GM20000 (cell line): ENCODE results near the gene C1QL1.

Experiments used
- DNase-seq: peaks from one replicate; pipeline ENCODE4 v3.0.0; 2012; ENCODE audit warnings: low spot score
- CTCF ChIP-seq: IDR thresholded peaks from 2 replicates; pipeline ENCODE4 v1.5.1; 2012; ENCODE audit warnings: mild to moderate bottlenecking, control low read depth; ENCODE audit errors: extremely low read depth, missing control alignments

C1QL1 gene

GRCh38 chr17:45008216-45008615 lies 40.1 kb upstream of the C1QL1 start:
- DNase-seq, result no peak
- no peak for TF ChIP-seq CTCF

- DNase-seq, result no peak
- no peak for TF ChIP-seq CTCF
Measured at GRCh38 chr17:45006927-45007461, 38.9 kb upstream of the C1QL1 start.

GRCh38 chr17:45005700-45006099 lies 37.6 kb upstream of the C1QL1 start:
- DNase-seq, result no peak
- no peak for TF ChIP-seq CTCF

- TF ChIP-seq CTCF, result no peak
- no peak for DNase-seq
Measured at GRCh38 chr17:45004388-45004787, 36.3 kb upstream of the C1QL1 start.

- no peak for DNase-seq
- no peak for TF ChIP-seq CTCF
Measured at GRCh38 chr17:45003877-45004276, 35.8 kb upstream of the C1QL1 start.

GRCh38 chr17:45001310-45001709 lies 33.2 kb upstream of the C1QL1 start:
- TF ChIP-seq CTCF, result no peak

GRCh38 chr17:44999433-44999832 lies 31.3 kb upstream of the C1QL1 start:
- no peak for DNase-seq
- TF ChIP-seq CTCF, result no peak

More at GRCh38 chr17:45001310-45001709, 33.2 kb upstream of the C1QL1 start:
- no peak for DNase-seq
